CD14-positive monocyte (primary cell): ENCODE measurements around the gene CNP. TPM values are rescaled to one million over a fixed set of nuclear protein-coding genes. Genes with fewer than 3 reads are reported as not detected.
"Not testable (repeated sequence)": the region's sequence is repeated elsewhere in the genome, so short reads cannot be mapped to it uniquely, and the experiment has no call there.

ENCODE experiments used
- DNase-seq, 3 donors: peaks; one replicate each; pipeline ENCODE4 v3.0.0-alpha.2; 2011 to 2022
- H2AFZ ChIP-seq: 2 replicates; pipeline ENCODE4 v1.6.0; 2012; ENCODE audit warnings: mild to moderate bottlenecking, low read depth, low read length, inconsistent platforms; ENCODE audit not compliant: insufficient read depth, poor library complexity, severe bottlenecking
- H3K27ac ChIP-seq, 2 donors: 1 replicate in 1 of 2; 2 replicates in 1 of 2; pipeline ENCODE4 v1.5.1; 2012 to 2013; ENCODE audit warnings: low read length in 2 of 2, control low read depth in 1 of 2, inconsistent platforms in 1 of 2, low read depth in 1 of 2, mild to moderate bottlenecking in 1 of 2
- H3K27me3 ChIP-seq, 2 donors: one replicate each; pipeline versions ENCODE4 v1.6.0 to v1.6.1; 2011 to 2013; ENCODE audit warnings: low read length in 2 of 2; ENCODE audit not compliant: control insufficient read depth in 2 of 2, insufficient read depth in 2 of 2
- H3K36me3 ChIP-seq, 2 donors: replicated peaks in 1 of 2; 1 replicate in 1 of 2; 2 replicates in 1 of 2; pipeline versions ENCODE4 v1.5.1 to v1.6.1; 2012 to 2013; ENCODE audit warnings: low read length in 2 of 2, control low read depth in 1 of 2, inconsistent platforms in 1 of 2, mild to moderate bottlenecking in 1 of 2; ENCODE audit not compliant: insufficient read depth in 2 of 2, control insufficient read depth in 1 of 2
- H3K4me1 ChIP-seq, 2 donors: 1 replicate in 1 of 2; 2 replicates in 1 of 2; pipeline versions ENCODE4 v1.5.1 to v1.6.1; 2012 to 2013; ENCODE audit warnings: low read length in 2 of 2, control low read depth in 1 of 2, inconsistent platforms in 1 of 2, mild to moderate bottlenecking in 1 of 2, moderate library complexity in 1 of 2; ENCODE audit not compliant: insufficient read depth in 2 of 2, control insufficient read depth in 1 of 2
- H3K4me2 ChIP-seq: replicated peaks from 2 replicates; pipeline ENCODE3; 2012; ENCODE audit warnings: low read length, moderate library complexity, mild to moderate bottlenecking; ENCODE audit not compliant: poor library complexity, severe bottlenecking; ENCODE audit errors: extremely low read depth
- H3K4me3 ChIP-seq, 3 experiments: fragments of 200-600 bp in 1 of 3; sonication (generic) in 1 of 3; replicated peaks in 1 of 3; 1 replicate in 2 of 3; 2 replicates in 1 of 3; pipeline ENCODE4 v1.5.1; 2011 to 2013; ENCODE audit warnings: low read length in 3 of 3, mild to moderate bottlenecking in 3 of 3, control low read depth in 2 of 3, low read depth in 2 of 3, inconsistent platforms in 1 of 3, moderate library complexity in 1 of 3
- H3K79me2 ChIP-seq: 2 replicates; pipeline ENCODE4 v1.6.0; 2012; ENCODE audit warnings: mild to moderate bottlenecking, control low read depth, inconsistent platforms, low read length, moderate library complexity; ENCODE audit not compliant: insufficient read depth
- H3K9ac ChIP-seq: 2 replicates; pipeline ENCODE4 v1.6.0; 2017; ENCODE audit warnings: low read length, mild to moderate bottlenecking; ENCODE audit not compliant: insufficient read depth, poor library complexity, severe bottlenecking
- H3K9me3 ChIP-seq, 2 donors: replicated peaks in 1 of 2; 1 replicate in 1 of 2; 2 replicates in 1 of 2; pipeline versions ENCODE4 v1.5.1 to v1.6.1; 2012 to 2013; ENCODE audit warnings: low read length in 2 of 2, control low read depth in 1 of 2; ENCODE audit not compliant: control insufficient read depth in 1 of 2, insufficient read depth in 1 of 2
- H4K20me1 ChIP-seq: 2 replicates; pipeline ENCODE4 v1.6.0; 2012; ENCODE audit warnings: mild to moderate bottlenecking, low read length, control low read depth, moderate library complexity; ENCODE audit not compliant: insufficient read depth
- H3K27ac Mint-ChIP-seq, 7 donors: one replicate each; pipeline ENCODE4 v1.8.0; 2020; ENCODE audit warnings: mild to moderate bottlenecking in 7 of 7, mixed read lengths in 7 of 7, moderate library complexity in 6 of 7, inconsistent platforms in 2 of 7
- H3K27me3 Mint-ChIP-seq, 3 donors: one replicate each; pipeline ENCODE4 v1.8.0; 2021 to 2022; ENCODE audit warnings: low read depth in 3 of 3, mild to moderate bottlenecking in 3 of 3, mixed read lengths in 3 of 3, moderate library complexity in 3 of 3, inconsistent platforms in 1 of 3
- H3K36me3 Mint-ChIP-seq, 2 donors: one replicate each; pipeline ENCODE4 v1.8.0; 2020; ENCODE audit warnings: mixed read lengths in 2 of 2, inconsistent platforms in 1 of 2, mild to moderate bottlenecking in 1 of 2
- H3K4me1 Mint-ChIP-seq: one replicate; pipeline ENCODE4 v1.8.0; 2020; ENCODE audit warnings: mild to moderate bottlenecking, mixed read lengths
- H3K4me3 Mint-ChIP-seq, 2 donors: one replicate each; pipeline ENCODE4 v1.8.0; 2020; ENCODE audit warnings: mild to moderate bottlenecking in 2 of 2, mixed read lengths in 2 of 2, moderate library complexity in 1 of 2
- H3K9me3 Mint-ChIP-seq, 7 donors: one replicate each; pipeline ENCODE4 v1.8.0; 2020 to 2022; ENCODE audit warnings: mixed read lengths in 7 of 7, mild to moderate bottlenecking in 6 of 7, moderate library complexity in 6 of 7, inconsistent platforms in 2 of 7
- WGBS: methylation state at CpG from one replicate; pipeline ENCODE4 v1.1.5; 2013; ENCODE audit warnings: missing lambda C conversion rate; ENCODE audit not compliant: insufficient coverage; 5-methylcytosine and 5-hydroxymethylcytosine counted together
- intact Hi-C, 2 donors: fragments of 100-400 bp; cut with micrococcal nuclease; formaldehyde crosslinking; loops; one replicate each; pipeline versions ENCODE4 v1.15.0 to v1.15.1; 2023
- polyA plus RNA-seq, 3 donors: library from polyadenylated mRNA; depleted of rRNA in 1 of 3; unstranded in 2 of 3; stranded (reverse) in 1 of 3; fragments of 300-500 nt in 2 of 3; fragments of >200 nt in 1 of 3; fragmentation: Illumina TruSeq in 2 of 3; gene quantifications; 1 replicate in 2 of 3; 2 replicates in 1 of 3; pipeline ENCODE4 v1.2.3, GENCODE V29; 2012 to 2021
- TF ChIP-seq, protein P1 (sequence below): fragments of 200-600 bp; IDR thresholded peaks from one replicate; pipeline ENCODE4 v1.8.0; 2022; ENCODE audit warnings: antibody characterized with exemption, mild to moderate bottlenecking

The CNP gene
- polyA plus RNA-seq, 3 donors, result 19.0 to 50.2 (median 47.0) TPM

- peak overlapping the region in 6 of 7 donors; percentile 76 to 97 (median 89) for H3K27ac Mint-ChIP-seq
Observed at GRCh38 chr17:41931715-41932114, 34.9 kb upstream of the CNP start.

DNA sequence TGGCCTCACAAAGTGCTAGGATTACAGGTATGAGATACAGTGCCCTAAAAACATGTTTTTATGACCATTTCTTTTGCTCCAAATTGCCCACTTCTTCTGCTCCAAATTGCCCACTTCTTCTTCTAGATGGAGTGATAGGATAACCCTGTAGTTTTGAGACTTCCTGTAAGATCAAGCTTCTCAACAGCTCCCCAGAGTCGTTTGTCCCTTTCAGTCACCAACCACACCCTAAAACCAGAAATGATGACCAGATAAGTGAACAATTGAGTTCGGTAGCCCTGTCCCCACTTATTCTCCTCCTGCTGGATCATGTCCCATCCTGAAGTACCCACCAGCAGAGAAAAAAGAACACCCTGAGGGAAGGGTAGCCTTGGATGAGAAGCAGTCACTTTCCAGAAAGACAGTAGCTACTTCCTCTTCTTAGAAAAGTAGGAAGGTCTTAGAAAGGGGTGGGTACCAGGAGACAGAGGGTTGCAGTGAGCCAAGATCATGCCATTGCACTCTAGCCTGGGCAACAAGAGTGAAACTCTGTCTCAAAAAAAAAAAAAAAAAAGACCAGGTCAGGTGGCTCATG lies 33.7 kb upstream of the CNP start:
- Histone ChIP-seq H3K4me3 (peak overlapping the region in 1 of 3 experiments; percentile 60), H2AFZ (peak overlapping the region; percentile 80), H3K36me3 (no peaks in the 10 kb centered on the region), H3K79me2 (no peaks in the 10 kb centered on the region), H3K4me2 (peak overlapping the region; percentile 67), H3K9me3 (no peaks in the 10 kb centered on the region), H3K9ac (peak overlapping the region; percentile 6), H3K27me3 (no peaks in the 10 kb centered on the region), H3K27ac (peak overlapping the region; percentile 24 to 91), H3K4me1 (peaks cover 37 to 46% of the 10 kb centered on the region in 2 donors), H4K20me1 (no peaks in the 10 kb centered on the region)
- peak overlapping the region; percentile 89 to 97 (median 93) for H3K27ac Mint-ChIP-seq
- peak; percentile 59 to 67 (median 60) for DNase-seq
- peaks cover 41% of the 10 kb centered on the region for H3K4me1 Mint-ChIP-seq
- no peaks in the 10 kb centered on the region for H3K36me3 Mint-ChIP-seq
- H3K27me3 Mint-ChIP-seq, result peaks cover 0 to 2% (median 2%) of the 10 kb centered on the region in 3 donors
- H3K9me3 Mint-ChIP-seq, result no peaks in the 10 kb centered on the region
- WGBS, result 20% methylated on average over 1 of the region's 2 CpGs
- intact Hi-C loops, result no loop called here
- H3K4me3 Mint-ChIP-seq, result peak overlapping the region; percentile 58 to 75
- TF ChIP-seq, protein P1, sequence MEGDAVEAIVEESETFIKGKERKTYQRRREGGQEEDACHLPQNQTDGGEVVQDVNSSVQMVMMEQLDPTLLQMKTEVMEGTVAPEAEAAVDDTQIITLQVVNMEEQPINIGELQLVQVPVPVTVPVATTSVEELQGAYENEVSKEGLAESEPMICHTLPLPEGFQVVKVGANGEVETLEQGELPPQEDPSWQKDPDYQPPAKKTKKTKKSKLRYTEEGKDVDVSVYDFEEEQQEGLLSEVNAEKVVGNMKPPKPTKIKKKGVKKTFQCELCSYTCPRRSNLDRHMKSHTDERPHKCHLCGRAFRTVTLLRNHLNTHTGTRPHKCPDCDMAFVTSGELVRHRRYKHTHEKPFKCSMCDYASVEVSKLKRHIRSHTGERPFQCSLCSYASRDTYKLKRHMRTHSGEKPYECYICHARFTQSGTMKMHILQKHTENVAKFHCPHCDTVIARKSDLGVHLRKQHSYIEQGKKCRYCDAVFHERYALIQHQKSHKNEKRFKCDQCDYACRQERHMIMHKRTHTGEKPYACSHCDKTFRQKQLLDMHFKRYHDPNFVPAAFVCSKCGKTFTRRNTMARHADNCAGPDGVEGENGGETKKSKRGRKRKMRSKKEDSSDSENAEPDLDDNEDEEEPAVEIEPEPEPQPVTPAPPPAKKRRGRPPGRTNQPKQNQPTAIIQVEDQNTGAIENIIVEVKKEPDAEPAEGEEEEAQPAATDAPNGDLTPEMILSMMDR, result no peak

More at GRCh38 chr17:41931715-41932114, 34.9 kb upstream of the CNP start:
- H3K4me1 ChIP-seq, result peaks cover 37 to 46% of the 10 kb centered on the region in 2 donors
- H3K9me3 Mint-ChIP-seq, H3K36me3 ChIP-seq, H3K27me3 Mint-ChIP-seq, H3K9ac ChIP-seq, DNase-seq, H3K27me3 ChIP-seq, H3K4me3 ChIP-seq, H3K4me2 ChIP-seq, intact Hi-C loops, H4K20me1 ChIP-seq, H2AFZ ChIP-seq, H3K9me3 ChIP-seq, H3K36me3 Mint-ChIP-seq, H3K79me2 ChIP-seq, H3K4me3 Mint-ChIP-seq: not testable (repeated sequence)
- H3K27ac ChIP-seq, result peak overlapping the region in 1 of 2 donors; percentile 91
- peaks cover 41% of the 10 kb centered on the region for H3K4me1 Mint-ChIP-seq
- WGBS, result no CpG with 5 or more reads among the region's 4 CpGs
